Stimulated activated CD4-positive, alpha-beta T cell treated with anti-CD3 and anti-CD28 coated beads, Interleukin-2, amount 100 ng/mL, for 24 hours (primary cell): ENCODE data around the gene PDGFA.

Source experiments
- DNase-seq, 2 donors: peaks; one replicate each; pipeline ENCODE4 v3.0.0-alpha.2; 2020

Gene PDGFA

DNA sequence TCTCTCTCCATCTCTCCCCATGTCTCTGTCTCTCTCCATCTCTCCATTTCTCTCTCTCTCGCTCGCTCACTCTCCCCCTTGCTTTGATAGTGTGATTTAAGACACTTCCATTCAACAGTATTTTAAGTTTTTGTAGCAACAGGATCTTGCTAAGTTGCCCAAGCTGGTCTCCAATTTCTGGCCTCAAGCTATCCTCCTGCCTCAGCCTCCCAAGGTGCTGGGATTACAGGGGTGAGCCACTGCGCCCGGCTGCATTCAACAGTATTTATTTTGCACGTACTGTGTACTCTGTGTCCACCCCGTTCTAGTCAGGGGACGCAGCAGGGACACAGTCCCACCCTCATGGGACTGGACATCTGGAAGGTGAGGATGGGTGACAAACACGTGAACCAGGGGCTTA lies 14.4 kb upstream of the PDGFA start:
- DNase-seq, result no peak

DNA sequence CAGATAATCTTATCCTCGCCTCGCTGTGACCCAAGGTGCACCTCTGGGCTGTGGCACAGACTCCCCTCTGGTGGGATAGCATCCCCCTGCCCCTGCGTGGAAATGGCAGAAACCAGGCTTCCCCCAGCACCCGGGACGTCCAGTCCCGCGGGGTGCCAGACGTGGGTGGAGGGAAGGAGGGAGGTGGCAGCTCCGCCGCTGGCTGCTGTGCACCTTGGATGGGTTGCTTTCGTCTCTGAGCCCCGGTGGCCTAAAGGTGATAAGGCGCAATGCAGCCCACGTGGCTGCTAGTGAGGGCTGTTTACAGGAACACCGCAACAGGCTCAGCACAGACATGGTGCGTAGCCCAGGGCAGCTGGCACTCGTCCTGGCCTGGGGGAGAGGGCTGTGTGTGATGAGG lies 13.6 kb upstream of the PDGFA start:
- DNase-seq, result no peak

DNA sequence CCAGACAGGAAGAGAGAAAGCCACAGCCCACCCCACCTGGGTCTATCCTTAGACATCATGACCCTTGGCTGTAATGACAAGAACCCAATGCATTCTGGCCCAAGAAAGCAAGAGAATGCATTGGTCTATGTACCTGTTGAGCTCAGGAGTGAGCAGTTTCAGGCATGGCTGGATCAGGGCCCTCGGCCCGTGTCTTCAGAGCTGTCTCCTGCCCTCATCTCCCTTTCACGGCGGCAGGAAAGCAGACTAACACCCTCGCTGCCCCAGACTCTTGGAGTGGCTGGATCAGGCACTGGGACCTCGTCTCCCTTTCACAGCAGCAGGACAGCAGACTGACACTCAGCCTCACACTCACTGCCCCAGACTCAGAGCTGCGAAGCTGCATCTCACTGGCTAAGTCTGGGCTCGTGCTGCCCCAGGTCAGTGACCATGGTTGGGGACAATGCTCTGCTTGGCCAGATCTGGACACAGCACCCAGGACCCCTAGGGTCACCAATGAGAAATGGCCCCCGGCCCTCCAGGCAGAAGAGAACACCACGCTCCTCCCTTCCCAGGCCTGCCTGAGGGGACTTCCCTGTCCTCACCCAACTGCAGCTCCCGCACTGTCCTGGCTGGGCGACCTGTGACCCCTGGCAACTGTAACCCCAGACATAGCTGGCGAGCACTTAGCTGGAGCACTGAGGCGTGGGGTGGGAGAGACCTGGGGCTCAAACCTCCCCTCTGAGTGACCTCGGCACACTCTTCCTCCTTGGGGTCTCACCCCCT lies 12.9 kb upstream of the PDGFA start:
- no peak for DNase-seq

DNA sequence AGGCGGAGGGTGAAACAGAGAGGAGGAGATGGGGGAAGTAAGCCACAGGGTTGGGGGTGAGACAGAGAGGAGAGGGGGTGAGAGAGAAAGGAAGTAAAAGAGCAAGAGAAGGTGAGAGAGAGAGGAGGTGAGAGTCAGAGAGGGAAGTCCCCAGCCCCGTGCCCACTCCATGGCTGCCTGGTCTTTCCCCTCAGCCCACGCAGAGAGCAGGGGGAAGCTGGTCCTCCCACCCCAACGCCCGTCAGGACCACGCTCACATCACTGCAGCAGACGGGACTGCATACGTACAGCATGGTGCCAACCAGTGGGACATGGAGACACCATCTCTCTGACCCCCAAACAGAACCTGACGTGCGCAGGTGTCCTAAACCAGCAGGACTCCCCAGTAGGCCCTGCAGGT lies 12.1 kb upstream of the PDGFA start:
- DNase-seq, result no peak

DNA sequence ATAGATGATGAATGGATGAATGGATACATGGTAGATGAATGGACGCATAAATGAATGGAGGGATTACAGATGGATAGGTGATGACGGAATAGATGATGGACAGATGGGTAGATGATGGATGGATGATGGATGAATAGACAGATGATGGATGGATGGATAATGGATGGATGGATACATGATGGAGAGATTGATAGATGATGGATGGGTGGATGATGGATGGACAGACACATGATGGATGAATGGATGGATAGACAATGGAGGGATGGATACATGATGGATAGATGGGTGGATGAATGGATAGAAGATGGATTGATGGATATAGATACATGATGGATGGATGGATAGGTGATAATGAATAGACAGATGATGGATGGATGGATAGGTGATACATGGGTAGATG lies 8.8 kb upstream of the PDGFA start:
- no peak for DNase-seq

DNA sequence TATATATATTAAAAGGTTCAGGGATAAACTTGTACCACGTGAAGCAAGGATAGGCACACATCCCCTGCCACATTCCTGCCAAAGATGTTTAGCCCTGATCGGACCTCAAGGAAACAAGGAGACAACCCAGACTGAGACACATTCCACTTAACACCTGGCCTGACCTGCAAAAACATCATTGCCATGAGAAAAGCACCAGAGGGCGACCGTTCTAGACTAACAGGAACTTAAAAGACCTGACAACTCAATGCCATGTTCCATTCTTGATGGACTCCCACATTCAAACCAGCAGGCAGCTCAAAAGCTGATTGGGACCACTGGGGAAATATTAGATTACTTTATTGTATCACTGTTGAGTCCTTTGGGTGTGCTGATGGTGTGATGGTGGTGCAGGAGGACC lies 8.1 kb upstream of the PDGFA start:
- DNase-seq, result no peak

DNA sequence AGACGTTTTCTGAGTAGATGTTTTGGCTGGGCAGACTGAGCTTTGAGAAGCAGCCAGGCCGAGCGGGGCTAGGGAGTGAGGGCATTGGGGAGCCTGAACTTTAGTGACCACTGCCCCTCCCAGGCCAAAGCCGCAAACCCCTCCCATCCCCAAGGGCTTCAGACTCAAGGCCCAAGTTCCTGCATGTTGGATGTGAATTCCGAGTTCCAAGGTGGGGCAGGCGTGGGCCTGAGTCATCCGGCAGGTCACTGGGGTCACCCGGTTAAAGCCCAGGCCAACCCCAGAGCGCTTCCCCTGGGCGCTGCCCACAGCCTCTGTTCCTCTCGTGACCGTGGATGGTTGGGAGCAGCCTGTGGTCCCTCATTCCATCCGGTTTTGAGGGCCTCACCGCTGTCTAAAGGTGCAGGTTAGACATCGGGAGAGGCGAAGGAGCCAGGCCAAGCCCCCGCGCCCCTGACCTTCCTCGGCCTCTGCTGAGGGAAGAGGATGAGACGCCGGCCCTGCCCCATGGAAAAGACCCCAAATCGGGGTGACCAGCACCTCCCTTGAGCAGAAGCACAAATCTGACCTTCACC lies 6.9 kb upstream of the PDGFA start:
- no peak for DNase-seq

DNA sequence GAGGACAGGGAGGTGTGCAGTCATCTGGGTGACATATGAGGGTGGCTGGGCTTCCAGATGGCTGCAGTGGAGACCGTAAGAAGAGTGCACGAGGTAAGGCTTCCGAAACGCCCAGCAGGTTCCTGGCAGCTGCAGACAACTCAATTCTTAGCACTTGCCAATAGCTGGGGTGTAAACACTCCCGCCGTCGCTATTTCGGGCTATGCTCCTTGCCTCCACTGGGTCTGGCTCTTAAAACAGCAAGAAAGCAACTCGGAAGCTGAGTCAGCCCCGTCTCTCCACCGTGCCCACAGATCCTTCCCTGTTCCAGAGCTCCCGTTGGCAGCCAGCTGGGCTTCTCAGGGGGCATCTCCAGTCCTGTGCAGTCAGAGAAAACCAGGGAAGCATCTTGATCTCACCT lies 6.1 kb upstream of the PDGFA start:
- no peak for DNase-seq

DNA sequence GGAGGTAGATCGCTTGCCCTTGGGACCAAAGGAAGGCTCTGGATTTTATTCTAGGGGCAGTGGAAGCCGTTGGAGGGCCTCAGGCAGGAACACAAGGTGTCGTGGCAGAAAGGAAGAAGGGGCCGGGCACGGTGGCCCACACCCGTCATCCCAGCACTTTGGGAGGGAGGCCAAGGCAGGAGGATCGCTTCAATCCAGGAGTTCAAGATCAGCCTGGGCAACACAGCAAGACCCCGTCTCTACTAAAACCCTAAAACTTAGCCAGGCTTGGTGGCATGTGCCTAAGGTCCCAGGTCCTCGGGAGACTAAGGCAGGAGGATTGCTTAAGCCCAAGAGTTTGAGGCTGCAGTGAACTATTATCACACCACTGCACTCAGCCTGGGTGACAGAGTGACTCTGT lies 5.2 kb upstream of the PDGFA start:
- DNase-seq, result no peak

DNA sequence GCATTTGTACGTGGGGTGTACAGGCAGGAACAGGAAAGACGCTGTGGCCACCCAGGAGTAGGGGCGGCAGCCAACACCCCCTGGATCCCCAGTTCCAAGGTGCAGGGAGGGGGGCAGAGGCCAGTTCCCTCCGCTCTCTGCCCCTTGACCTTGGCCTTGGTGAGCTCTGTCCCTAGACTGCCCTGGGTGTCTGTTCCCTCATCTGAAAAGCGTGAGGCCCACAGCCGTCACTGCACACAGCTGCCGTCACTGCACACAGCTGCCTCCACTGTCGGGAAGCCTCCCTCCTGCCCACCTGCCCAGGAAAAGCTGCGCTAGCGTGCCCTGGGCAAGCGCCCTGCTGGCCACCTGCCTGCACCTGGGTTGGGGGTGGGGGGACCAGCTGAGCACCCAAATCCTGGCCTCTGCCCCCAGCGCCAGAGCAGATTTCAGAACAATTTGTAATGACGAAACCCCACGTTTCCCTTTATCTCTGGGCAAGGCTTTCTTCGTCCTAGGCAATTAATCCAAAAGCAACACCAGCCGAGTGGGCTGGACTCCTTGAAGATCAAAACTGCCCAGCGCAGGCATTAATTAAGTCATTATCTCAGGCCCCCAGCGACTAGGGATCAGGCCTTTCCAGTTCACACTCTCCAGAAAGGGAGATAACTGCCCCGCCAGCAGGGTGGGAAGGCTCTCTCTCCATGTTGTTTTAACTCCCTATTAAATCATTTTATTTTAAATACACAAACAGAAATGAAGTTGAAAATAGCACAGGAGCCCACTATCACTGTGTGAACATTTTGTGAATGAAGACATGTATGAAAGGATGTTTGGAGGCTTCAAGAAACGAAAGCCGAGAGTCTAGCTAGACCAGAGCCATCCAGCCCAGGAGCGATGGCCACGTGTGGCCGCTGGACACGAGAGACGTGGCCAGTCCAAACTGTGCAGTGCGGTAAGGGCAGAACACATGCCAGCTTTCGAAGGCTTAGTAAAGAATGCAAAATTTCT lies 4.0 kb upstream of the PDGFA start:
- DNase-seq, result no peak

DNA sequence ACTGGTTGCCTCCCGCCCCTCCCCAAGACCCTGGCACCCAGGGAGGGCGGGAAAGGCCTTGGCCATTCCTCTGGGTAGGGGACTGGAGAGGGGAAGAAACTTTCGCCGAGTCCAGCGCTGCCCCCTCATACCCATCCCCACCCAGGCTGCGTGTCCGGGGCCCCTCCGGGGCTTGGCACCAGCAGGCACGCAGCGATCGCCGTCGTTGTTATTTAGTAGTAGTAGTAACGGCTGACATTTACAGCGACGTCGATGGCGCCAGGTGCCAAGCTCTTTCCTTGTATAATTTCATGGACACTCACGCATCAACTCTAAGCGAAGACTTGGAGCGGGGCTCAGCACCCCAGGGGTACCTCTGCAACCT lies 3.3 kb upstream of the PDGFA start:
- no peak for DNase-seq

DNA sequence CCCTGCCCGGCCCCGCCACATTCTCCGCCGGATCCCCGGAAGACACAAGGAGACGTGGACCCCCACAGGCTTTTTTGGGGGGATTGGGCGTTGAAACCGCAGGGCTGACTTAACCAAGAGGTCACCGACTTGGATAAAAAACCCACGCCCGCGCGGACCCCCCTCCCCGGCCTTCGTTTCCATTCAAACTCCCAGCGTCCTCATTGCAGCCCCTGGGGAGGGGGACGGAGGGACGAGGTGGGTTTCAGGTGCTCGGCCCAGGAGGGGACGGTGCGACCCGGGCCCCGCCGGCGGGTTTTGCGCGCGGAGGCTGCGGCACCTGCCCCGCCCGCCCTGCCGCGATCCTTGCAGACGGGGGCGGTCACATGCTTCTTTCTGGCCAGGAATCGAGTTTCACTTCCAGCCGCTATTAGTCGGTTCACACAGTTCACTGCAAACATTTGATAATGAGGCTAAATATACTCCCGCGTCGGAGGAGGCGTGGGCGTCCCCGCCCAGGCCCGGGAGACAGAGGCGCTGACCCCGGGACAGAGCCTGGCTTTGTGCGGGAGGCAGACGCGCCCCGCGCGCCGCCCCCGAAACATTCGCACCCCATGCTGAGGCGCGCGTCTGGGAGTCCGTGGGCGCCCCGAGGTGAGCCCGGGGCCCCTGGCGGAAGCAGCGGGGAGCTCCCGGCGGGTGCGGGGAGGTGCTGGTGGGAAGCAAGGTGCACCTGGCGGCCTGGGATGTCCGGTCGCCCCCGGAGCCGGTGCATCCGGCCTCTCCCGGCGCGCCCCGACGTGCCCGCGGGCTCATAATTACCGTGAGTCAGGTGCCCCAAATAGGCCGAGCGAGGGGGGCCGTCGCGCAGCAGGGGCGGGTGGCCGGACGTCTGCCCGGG lies 2.7 kb upstream of the PDGFA start:
- DNase-seq, result peak in 1 of 2 donors; percentile 40

DNA sequence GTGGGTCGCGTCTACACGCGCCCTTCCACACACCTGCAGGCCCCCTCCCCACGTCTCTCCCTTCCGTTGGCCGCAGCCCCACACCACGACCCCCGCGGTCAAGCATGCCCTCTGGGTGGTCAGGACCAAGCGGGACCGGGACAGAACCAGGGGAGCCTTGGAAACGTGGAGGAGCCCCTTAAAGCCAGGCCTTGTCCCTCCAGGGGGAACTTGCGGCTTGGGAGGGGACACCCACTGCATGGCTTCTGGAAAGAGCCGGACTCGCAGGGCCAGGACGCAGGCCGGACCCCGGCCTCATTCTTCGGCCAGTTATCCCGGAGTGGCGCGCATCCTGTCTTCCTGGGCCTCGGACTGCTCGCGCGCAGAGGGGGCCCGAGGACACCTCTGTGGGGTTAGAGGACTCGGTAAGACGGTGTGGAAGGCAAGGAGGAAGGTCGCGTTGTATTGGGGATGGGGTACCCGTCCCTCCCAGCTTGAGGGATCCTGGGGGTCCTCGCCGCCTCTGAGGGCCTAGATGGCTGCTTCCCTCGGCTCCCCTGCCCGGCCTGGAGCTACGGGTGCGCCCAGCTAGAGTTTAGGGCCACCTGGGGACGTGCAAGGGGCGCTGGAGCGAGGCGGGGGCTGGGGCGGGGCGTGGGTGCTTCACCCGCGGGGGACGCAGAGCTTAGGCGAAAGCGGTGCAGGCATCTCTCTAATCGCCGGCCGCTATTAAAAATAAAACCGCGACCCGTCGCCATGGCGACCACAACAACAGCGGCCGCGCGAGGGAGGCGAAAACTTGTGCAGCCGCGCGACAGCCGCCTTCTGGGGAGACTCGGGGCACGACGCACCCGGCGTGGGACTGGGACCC lies 1.8 kb upstream of the PDGFA start:
- peak in 1 of 2 donors; percentile 36 for DNase-seq

DNA sequence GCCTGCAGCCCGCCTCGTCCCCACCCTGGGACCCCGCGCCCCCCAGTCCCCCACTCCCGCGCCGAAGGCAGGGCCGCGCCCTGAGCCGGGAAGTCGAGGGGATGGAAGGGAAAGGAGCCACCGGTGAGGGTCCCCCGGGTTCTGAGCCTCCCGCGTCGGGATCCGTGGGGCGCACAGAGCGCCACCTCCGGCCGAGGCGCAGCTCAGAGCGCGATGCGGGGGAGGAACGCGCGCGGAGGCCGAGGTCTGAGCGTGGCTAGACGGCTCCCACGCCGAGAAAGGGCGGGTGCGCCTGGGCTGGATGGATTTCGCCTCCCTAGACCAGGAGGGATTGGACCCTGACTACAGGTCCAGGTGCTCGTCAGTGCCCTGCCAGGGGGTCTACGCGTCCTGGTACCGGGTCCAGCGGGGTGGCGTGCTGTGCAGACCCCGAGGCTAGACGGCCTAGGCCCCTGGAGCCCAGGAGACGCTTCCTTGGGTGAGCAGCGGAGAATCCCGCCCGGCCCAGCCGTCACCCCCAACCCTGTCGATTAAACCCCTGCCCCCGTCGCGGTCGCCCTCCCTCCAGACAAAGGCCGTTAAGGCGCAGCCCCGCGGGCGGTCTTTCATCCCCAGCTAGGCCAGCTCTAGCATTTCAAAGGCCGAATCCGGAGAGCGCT lies 986 bp upstream of the PDGFA start:
- peak in 1 of 2 donors; percentile 16 for DNase-seq

DNA sequence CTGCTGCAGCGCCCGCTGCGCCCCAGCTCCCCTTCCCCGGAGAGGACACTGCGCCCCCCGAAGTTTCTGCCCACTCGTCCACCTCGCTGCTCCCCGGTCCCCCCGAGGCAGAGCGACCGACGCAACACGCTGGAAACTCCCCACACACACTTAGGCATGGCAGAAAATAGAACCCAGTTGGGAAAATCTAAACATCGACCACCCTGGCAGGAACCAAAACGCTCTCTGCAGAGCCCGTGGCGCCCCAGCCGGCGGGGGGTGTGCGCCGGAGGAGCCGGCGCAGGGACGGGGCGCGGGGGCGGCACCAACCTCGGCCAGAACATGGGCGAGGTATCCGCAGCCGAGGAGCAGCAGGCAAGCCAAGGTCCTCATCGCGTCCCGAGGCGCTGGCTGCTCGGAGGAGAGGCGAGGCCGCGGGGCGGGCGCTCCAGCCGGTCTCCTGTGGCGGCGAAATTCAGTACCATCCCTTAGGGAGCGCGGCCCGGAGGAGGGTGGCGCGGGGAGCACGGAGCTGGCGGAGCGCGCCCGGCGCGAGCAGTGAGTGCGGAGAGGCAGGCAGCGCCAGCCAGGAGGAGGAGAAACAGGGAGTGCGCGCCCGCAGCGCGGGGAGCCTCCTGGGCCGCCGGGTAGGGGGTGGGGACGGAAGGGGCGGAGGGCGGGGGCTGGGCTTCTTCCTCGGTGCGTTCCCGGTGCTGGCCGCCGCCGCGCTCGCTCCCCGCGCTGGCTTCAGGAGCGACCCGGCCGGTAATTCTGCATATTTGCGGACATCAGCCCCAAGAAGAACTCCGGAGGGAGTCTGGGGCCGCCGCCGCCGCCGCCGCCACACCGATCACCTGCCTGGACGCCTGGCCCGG lies 789 bp downstream of the PDGFA start:
- peak; percentile 52 to 73 for DNase-seq

DNA sequence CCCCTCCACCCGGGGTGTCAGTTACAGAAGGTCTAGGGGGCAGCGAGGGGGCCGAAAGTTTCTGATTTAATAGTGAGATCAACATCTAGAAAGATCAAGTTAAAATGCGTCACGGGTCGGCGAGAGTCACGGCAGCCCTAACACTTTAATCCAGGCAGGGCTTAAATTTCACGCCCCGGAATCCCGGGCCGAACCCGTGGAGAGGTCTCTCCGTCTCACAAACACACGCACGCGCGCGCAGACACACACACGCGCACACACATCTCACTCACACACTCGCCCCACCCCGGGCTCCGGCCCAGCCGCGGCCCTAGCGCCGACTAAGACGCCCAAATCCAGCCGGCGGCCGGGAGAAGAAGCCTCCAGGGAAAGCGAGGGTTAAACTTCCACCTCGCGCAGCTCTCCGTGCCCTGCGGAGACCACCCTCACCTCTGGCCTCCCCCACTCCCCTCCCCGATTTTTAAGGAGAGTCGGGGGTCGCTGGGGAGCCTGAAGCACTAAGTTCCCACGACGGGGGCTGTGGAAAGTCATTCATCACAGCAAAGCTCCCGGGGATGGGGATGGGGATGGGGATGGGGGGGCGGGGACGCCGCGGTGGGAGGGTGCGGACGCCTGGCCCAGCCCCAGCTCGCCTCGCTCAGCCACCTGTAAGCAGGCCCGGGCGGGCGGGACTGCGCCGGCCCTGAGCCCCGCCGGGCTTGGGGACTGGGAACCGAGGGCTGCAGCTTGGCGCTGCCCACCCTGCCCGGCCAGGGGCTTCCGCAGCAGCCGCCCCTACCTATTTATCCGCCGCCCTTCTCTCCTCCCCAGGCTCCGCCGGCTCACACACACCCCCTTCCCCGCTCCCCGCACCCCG lies 1.6 kb downstream of the PDGFA start:
- DNase-seq, result peak in 1 of 2 donors; percentile 33

DNA sequence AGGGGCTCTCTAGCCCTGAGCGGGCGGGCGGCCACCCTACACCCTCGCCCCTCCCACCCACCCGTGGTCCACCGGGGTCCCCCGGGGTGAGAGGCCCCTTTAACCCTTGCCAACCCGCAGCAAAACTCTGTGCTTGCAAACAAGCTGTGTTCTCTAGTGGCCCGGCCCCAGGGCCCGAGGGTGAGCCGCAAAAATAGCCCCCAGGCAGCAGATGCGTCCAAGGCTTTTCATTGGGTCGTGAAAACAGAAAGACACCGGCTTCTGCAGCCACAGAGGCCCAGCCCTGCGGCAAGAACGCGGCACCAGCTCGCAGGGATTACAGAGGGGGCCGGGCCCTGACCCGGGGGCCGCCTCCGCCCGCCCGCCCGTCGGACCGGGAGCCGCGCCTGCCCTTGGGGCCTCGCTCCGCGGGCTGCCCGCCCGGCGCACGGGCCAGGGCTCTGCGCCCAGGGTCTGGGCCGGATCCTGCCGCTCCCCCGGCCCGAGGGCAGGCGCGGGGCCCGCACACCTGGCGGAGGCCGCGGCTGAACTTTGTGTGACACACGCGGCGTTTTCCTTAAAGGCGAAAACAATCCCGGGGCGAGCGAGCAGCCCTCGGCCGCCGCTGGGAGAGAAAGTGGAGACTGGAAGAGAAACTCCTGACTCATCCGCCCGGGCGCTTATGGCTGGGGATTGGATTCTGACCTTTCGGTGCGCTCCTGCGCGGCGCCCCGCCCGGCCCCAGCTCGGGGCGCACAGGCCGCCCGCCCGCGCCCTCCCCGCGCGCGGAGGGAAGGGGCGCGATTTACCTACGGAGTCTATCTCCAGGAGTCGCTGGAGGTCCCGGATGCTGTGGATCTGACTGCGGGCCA lies 2.8 kb downstream of the PDGFA start:
- DNase-seq, result peak; percentile 37 to 57

DNA sequence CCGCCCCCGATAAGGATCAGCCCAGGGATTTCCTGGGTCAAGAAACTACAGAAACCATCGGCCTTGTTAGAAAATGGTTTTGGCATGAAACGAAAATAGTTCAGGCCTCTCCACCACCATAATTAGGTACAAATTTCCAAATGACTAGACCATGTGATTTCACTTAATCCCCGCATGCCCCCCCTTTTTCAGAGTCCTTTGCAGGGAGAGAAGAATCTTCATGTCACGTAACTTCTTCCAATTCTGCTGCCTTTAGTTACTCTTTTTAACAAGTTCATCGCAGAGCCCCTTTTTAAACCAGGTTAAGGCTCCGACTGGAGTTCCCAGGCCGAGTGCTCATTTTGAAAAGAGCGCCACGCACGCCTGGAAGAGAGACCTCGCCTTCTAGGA lies 3.4 kb downstream of the PDGFA start:
- DNase-seq, result no peak
